Ascending aorta (tissue), 2 donors: ENCODE data around the gene PAPLN. TPM values are rescaled to one million over a fixed set of nuclear protein-coding genes. Genes with fewer than 3 reads are reported as not detected.

Experiments used
- DNase-seq, 2 donors: peaks; one replicate each; pipeline ENCODE4 v3.0.0-alpha.2; 2019; ENCODE audit warnings: low spot score in 2 of 2
- H3K27ac ChIP-seq, 2 donors: fragments of 200-600 bp; sonication (generic); one replicate each; pipeline ENCODE4 v1.5.1; 2016 to 2017; ENCODE audit warnings: mild to moderate bottlenecking in 1 of 2
- H3K27me3 ChIP-seq: fragments of 200-600 bp; sonication (generic); one replicate; pipeline ENCODE4 v1.5.1; 2017
- H3K36me3 ChIP-seq, 2 donors: fragments of 200-600 bp; sonication (generic); one replicate each; pipeline ENCODE4 v1.5.1; 2016
- H3K4me1 ChIP-seq, 2 donors: fragments of 200-600 bp; sonication (generic); one replicate each; pipeline ENCODE4 v1.5.1; 2016 to 2017; ENCODE audit warnings: mild to moderate bottlenecking in 1 of 2
- H3K4me3 ChIP-seq, 2 donors: fragments of 200-600 bp; sonication (generic); one replicate each; pipeline ENCODE4 v1.5.1; 2016 to 2017; ENCODE audit warnings: mild to moderate bottlenecking in 1 of 2
- H3K9me3 ChIP-seq, 2 donors: fragments of 200-600 bp; sonication (generic); one replicate each; pipeline ENCODE4 v1.5.1; 2016
- intact Hi-C: fragments of 100-400 bp; cut with DNase I; formaldehyde crosslinking; loops from one replicate; pipeline ENCODE4 v1.15.1; 2023
- total RNA-seq: library from RNA; depleted of rRNA; stranded (reverse); fragments of >200 nt; gene quantifications from one replicate; pipeline ENCODE4 v1.1.0, GENCODE V29; 2016
- TF ChIP-seq, protein P1 (sequence below), 3 experiments: fragments of 200-600 bp in 2 of 3; fragments of 450-650 bp in 1 of 3; sonication (generic) in 2 of 3; IDR thresholded peaks; one replicate each; pipeline ENCODE4 v1.5.1; 2016 to 2019; ENCODE audit warnings: antibody characterized with exemption in 3 of 3, mild to moderate bottlenecking in 1 of 3, moderate library complexity in 1 of 3

PAPLN gene
- total RNA-seq, 1 donor from 2014 or later = 4.9 TPM

DNA sequence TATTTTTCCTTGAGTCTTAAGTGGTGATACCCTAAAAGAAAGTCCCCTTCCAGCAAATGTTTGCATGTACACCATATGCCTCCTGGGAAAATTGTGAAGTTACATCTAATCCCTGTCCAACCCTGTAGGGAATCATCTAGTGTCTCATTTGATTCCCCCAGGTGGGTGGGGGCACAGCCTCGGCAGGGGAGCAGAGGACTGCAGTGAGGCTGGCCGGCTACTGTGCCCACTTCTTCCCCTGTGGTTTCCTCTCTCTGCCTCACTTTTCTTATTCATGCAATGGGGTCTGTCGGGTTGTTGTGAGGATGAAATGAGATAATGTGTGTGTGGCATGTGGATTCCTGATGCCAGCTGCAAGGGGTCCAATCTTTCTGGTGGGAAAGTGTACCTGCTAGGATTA, 6.0 kb downstream of the PAPLN start:
- DNase-seq = no peak
- H3K4me1 ChIP-seq = peaks cover 15 to 20% of the 10 kb centered on the region in 2 donors
- no peaks in the 10 kb centered on the region for H3K9me3 ChIP-seq
- H3K4me3 ChIP-seq = no peak overlapping the region
- no peak overlapping the region for H3K27ac ChIP-seq
- H3K36me3 ChIP-seq = no peaks in the 10 kb centered on the region
- intact Hi-C loops = no loop called here
- peaks cover 5% of the 10 kb centered on the region for H3K27me3 ChIP-seq
- TF ChIP-seq, protein P1, sequence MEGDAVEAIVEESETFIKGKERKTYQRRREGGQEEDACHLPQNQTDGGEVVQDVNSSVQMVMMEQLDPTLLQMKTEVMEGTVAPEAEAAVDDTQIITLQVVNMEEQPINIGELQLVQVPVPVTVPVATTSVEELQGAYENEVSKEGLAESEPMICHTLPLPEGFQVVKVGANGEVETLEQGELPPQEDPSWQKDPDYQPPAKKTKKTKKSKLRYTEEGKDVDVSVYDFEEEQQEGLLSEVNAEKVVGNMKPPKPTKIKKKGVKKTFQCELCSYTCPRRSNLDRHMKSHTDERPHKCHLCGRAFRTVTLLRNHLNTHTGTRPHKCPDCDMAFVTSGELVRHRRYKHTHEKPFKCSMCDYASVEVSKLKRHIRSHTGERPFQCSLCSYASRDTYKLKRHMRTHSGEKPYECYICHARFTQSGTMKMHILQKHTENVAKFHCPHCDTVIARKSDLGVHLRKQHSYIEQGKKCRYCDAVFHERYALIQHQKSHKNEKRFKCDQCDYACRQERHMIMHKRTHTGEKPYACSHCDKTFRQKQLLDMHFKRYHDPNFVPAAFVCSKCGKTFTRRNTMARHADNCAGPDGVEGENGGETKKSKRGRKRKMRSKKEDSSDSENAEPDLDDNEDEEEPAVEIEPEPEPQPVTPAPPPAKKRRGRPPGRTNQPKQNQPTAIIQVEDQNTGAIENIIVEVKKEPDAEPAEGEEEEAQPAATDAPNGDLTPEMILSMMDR (IDR thresholded peaks at IDR 0.05) = no peak

DNA sequence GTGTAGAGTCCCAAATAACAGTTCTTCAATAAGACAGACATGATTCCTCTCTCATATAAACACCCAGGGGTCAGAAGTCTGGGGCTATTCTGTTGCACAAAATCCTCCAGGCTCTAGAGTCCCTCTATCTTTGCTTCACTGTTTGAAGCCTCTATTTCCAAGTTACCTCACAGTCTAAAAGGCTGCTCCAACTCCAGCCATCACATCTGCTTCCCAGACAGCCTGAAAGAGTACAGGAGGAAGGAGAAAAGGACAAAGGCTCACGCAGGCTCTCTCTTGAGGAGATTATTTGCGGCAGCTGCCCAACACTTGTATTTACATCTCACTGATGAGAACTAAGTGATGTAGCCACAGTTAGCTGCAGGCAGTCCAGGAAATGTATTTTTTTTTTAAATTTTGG, 6.4 kb downstream of the PAPLN start:
- Histone ChIP-seq H3K9me3 (no peaks in the 10 kb centered on the region), H3K27ac (no peak overlapping the region), H3K36me3 (no peaks in the 10 kb centered on the region), H3K4me1 (peaks cover 10 to 16% of the 10 kb centered on the region in 2 donors), H3K4me3 (no peak overlapping the region), H3K27me3 (peaks cover 5% of the 10 kb centered on the region)
- TF ChIP-seq, protein P1 (IDR thresholded peaks at IDR 0.05) = no peak
- DNase-seq = no peak
- intact Hi-C loops = no loop called here

DNA sequence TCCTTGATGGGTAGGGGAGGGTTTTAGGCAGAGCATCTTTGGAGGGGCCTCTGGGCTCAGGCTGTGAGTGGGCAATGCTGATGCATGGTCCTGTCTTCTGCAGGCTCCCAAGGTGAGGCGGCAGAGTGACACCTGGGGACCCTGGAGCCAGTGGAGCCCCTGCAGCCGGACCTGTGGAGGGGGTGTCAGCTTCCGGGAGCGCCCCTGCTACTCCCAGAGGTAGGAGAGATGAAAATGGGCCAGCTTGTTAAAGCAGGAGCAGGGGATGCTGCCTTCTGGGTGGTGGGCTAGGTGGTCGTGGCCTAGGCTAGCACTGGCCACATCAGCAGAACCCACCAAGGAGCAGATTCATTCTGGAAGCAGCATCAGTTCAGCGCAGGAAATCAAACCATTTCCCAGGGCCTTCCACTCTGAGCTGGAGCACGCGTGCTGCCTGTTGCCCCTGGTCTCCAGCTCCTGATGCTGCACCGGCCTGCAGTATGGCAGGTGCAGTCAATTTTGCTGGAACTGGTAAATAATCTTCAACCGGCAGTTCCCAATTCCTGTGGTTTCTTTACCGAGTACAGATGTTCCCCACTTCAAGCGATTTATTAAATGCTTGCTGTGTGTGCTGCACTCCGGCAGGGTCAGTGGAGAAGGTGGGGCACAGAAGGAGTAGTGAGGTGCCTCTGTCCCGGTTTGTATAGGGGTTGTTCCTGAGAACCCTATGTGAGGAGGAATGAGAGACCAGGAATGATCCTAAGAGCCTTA, 7.4 kb downstream of the PAPLN start:
- intact Hi-C loops = no loop called here

DNA sequence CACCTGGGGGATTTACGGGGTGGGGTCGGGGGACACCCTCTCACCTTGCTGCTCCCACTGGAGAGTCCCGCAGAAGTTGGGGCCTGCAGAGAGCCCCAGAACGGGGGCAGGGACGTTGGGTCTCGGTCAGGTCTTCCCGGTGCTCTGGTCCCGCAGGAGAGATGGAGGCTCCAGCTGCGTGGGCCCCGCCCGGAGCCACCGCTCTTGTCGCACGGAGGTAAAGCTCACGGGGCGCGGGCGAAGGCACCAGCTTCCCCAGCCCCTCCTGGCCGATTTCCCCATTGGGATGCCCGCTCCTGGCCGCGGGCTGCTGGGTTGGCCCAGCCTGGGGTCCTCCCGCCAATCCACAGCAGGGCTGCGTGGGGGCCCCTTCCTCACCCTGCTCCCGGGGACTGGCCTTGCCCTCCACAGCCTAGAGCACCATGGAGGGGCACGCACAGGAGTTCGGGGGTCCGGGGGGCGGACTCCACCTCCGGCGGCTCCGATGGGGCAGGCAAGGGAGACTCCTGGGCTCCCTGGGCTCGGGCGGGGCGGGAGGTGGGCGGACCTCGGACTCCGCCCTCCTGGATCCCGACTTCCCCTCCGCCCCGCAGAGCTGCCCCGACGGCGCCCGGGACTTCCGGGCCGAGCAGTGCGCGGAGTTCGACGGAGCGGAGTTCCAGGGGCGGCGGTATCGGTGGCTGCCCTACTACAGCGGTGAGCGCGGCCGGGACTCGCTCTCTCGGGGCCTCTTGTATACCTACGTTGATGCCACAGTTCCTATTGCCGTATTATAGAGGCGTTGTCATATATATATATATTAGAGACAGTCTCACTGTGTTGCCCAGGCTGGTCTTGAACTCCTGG, 8.4 kb downstream of the PAPLN start:
- no peaks in the 10 kb centered on the region for H3K9me3 ChIP-seq
- peak overlapping the region; percentile 65 to 67 for H3K4me3 ChIP-seq
- no peaks in the 10 kb centered on the region for H3K27me3 ChIP-seq
- H3K27ac ChIP-seq = no peak overlapping the region
- TF ChIP-seq, protein P1 (IDR thresholded peaks at IDR 0.05) = no peak
- intact Hi-C loops = no loop called here
- H3K36me3 ChIP-seq = no peaks in the 10 kb centered on the region
- DNase-seq = peak in 1 of 2 donors; percentile 80
- H3K4me1 ChIP-seq = peaks cover 0 to 3% of the 10 kb centered on the region in 2 donors

More for the DNA sequence above, 7.4 kb downstream of the PAPLN start:
- DNase-seq = no peak
- Histone ChIP-seq H3K4me1 (peaks cover 3 to 8% of the 10 kb centered on the region in 2 donors), H3K4me3 (no peak overlapping the region), H3K9me3 (no peaks in the 10 kb centered on the region), H3K27ac (no peak overlapping the region), H3K36me3 (no peaks in the 10 kb centered on the region), H3K27me3 (peaks cover 5% of the 10 kb centered on the region)
- TF ChIP-seq, protein P1 (IDR thresholded peaks at IDR 0.05) = no peak

DNA sequence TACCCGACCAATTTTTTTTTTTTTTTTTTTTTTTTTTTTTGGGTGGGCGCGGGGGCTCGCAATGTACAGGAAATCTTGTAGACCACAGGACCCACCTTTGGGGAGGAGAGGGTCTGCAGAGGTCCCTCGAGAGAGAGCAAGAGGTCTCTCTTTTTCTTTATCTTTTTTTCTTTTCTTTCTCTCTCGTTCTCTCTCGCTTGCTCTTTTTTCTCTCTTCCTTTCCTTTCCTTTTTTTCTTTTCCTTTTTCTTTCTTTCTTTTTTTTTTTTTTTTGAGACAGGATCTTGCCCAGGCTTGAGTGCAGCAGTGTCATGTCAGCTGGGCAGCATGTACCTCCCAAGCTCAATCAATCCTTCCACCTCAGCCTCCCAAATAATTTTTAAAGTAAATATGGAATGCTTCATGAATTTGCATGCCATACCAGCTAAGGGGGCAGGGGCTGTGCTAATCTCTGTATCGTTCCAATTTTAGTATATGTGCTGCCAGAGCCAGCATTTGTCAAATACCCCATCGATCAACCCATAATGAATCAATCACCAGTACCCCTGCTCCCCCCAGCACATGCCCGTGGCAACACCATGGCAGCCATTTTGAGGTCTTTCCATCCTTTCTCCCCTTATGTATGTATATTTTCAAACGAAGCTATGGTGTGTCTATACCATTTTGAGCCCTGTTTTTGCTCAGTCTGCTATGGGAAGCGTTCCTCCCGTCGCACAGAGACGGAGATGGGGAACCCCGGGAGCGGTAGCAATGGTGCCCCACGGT, 9.3 kb downstream of the PAPLN start:
- peaks cover 0 to 3% of the 10 kb centered on the region in 2 donors for H3K4me1 ChIP-seq
- H3K36me3 ChIP-seq = no peaks in the 10 kb centered on the region
- no peak for DNase-seq
- H3K27me3 ChIP-seq = no peaks in the 10 kb centered on the region
- H3K27ac ChIP-seq = no peak overlapping the region
- no peaks in the 10 kb centered on the region for H3K9me3 ChIP-seq
- intact Hi-C loops = no loop called here
- TF ChIP-seq, protein P1 (IDR thresholded peaks at IDR 0.05) = no peak
- peak overlapping the region; percentile 65 to 67 for H3K4me3 ChIP-seq
